ENCODE results near the gene ARHGEF3.

The ARHGEF3 gene

DNA sequence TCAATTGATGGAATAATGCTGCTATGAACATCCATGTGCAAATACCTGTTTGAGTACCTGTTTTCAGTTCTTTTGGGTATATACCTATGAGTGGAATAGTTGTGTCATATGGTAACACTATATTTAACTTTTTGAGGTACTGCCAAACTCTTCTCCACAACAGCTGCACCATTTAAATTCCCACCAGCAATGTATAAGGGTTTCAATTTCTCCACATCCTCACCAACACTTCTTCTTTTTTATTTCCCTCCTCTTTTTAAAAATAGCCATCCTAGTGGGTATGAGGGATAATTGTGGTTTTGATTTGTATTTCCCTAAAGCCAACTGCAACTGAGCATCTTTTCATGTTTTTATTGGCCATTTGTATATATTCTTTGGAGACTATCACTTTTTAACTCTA, 31.3 kb upstream of the ARHGEF3 start:
- Histone ChIP-seq H3K4me1 (ENCODE audit: control insufficient read depth, insufficient read depth, low read length) (peaks cover 25% of the 10 kb centered on the region), H3K9ac (ENCODE audit: low read length) (no peak overlapping the region), H3K27me3 (replicated peaks; ENCODE audit: control insufficient read depth, insufficient read depth, low read length) (no peaks in the 10 kb centered on the region), H3K36me3 (ENCODE audit: control insufficient read depth, insufficient read depth, low read length, severe bottlenecking) (no peaks in the 10 kb centered on the region), H3K4me3 (ENCODE audit: low read length) (no peak overlapping the region), H3K9me3 (ENCODE audit: control insufficient read depth, low read length) (no peaks in the 10 kb centered on the region)
- DNase-seq (ENCODE audit: low read depth), result no peak

DNA sequence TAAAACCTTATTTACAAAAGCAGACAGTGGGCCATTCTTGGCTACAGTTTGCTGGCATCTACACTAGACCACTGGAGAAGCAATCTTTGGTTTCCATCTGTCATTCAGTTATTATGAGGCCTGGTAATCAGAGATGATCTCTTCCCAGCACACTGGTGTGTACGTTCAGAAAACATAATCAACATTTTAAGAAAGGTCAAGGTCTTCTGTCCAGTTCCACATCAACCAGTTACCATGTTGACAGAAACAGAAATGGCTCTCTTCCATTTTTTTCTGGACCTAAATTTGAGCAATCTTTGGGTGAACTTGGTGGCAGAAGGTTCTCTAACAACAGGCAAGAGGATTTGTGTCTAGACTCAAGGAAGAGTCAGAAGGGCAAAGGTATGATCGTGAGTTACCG, 29.8 kb upstream of the ARHGEF3 start:
- Histone ChIP-seq H3K4me3 (ENCODE audit: low read length) (no peak overlapping the region), H3K27me3 (replicated peaks; ENCODE audit: control insufficient read depth, insufficient read depth, low read length) (no peaks in the 10 kb centered on the region)
- no peak for DNase-seq (ENCODE audit: low read depth)

DNA sequence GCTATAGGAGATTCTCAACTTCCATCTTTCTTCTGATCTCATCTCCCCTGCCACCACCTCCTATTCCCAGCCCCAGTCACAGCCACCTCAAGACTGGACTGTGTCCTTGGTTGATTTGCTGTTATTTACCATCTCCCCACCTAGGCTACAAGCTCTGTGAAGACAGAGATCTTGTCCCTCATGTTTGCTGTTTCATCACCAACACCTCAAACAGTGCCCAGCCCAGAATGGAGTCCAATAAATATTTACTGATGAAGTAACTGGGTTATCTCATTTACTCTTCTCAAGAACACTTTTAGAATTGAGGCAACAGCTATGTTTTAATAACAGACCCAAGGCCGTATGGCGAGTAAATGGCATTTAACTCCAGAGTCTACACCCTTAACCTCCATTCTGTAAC, 29.1 kb upstream of the ARHGEF3 start:
- no peaks in the 10 kb centered on the region for H3K27me3 ChIP-seq (replicated peaks; ENCODE audit: control insufficient read depth, insufficient read depth, low read length)
- H3K4me3 ChIP-seq (ENCODE audit: low read length), result no peak overlapping the region

More for the DNA sequence above, 29.8 kb upstream of the ARHGEF3 start:
- Histone ChIP-seq H3K36me3 (ENCODE audit: control insufficient read depth, insufficient read depth, low read length, severe bottlenecking) (no peaks in the 10 kb centered on the region), H3K9ac (ENCODE audit: low read length) (no peak overlapping the region), H3K9me3 (ENCODE audit: control insufficient read depth, low read length) (no peaks in the 10 kb centered on the region), H3K4me1 (ENCODE audit: control insufficient read depth, insufficient read depth, low read length) (peaks cover 20% of the 10 kb centered on the region)

DNA sequence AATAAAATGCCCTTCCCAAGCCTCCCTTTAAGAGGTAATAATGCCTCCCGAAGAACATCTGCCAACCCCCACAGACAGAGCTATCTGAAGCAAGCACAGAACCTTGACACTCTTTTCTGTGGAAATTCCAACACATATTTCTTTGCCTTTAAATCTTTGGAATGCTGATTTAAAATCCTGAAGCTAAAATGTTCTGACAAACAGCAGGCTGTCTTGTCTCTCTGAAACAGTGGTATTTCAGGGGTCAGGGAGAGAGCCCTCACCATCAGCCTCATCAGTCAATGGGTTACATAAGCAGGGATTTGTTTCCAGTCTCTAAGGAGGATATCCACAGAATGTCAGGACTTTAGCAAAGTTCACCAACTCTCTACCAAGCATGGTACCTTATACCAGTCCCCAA, 27.8 kb upstream of the ARHGEF3 start:
- H3K36me3 ChIP-seq (ENCODE audit: control insufficient read depth, insufficient read depth, low read length, severe bottlenecking), result no peaks in the 10 kb centered on the region
- peak; percentile 13 for DNase-seq (ENCODE audit: low read depth)
- peaks cover 7% of the 10 kb centered on the region for H3K4me1 ChIP-seq (ENCODE audit: control insufficient read depth, insufficient read depth, low read length)
- H3K4me3 ChIP-seq (ENCODE audit: low read length), result no peak overlapping the region
- no peaks in the 10 kb centered on the region for H3K9me3 ChIP-seq (ENCODE audit: control insufficient read depth, low read length)
- H3K9ac ChIP-seq (ENCODE audit: low read length), result no peak overlapping the region
- H3K27me3 ChIP-seq (replicated peaks; ENCODE audit: control insufficient read depth, insufficient read depth, low read length), result no peaks in the 10 kb centered on the region

More for the DNA sequence above, 29.1 kb upstream of the ARHGEF3 start:
- Histone ChIP-seq H3K9ac (ENCODE audit: low read length) (no peak overlapping the region), H3K36me3 (ENCODE audit: control insufficient read depth, insufficient read depth, low read length, severe bottlenecking) (no peaks in the 10 kb centered on the region), H3K9me3 (ENCODE audit: control insufficient read depth, low read length) (no peaks in the 10 kb centered on the region), H3K4me1 (ENCODE audit: control insufficient read depth, insufficient read depth, low read length) (peaks cover 13% of the 10 kb centered on the region)
- no peak for DNase-seq (ENCODE audit: low read depth)

DNA sequence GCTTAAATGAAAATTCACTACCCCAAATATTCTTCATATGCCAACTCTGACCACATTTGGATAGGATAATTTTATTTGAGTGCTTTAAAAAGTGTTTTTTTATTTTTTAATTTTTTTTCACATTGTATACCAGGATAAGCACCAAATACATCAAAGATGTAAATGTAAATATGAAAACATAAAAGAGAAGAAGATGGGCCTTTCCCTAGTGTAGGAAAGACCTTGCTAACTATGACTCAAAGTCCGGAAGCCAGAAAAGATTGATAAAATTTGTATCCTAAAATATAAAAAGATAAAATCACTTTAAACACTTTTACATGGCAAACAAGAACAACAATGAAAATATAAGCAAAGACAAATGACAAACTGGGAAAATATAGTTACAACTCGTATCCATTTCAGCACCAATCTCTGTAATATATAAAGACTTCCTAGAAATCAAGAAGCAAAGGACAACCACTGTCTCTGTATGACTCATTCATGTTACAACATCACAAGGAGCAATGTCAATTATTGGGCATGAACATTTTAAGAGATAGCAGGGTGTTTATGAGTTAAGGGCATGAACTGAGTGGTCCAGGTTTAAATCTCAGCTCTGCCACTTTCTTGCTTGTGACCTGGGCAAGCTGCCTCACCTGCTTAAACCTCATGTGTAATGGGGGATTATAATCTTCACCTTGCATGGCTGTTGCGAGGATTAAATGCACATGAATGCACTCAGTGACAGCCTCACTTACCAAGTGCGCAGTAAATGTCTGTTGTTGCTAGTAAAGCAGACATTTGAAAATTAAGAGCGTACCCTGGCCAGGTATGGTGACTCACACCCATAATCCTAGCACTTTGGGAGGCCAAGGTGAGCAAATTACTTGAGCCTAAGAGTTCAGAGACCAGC, 25.3 kb upstream of the ARHGEF3 start:
- Histone ChIP-seq H3K4me1 (ENCODE audit: control insufficient read depth, insufficient read depth, low read length) (peaks cover 17% of the 10 kb centered on the region), H3K36me3 (ENCODE audit: control insufficient read depth, insufficient read depth, low read length, severe bottlenecking) (no peaks in the 10 kb centered on the region), H3K9me3 (ENCODE audit: control insufficient read depth, low read length) (no peaks in the 10 kb centered on the region), H3K27me3 (replicated peaks; ENCODE audit: control insufficient read depth, insufficient read depth, low read length) (no peaks in the 10 kb centered on the region), H3K9ac (ENCODE audit: low read length) (no peak overlapping the region), H3K4me3 (ENCODE audit: low read length) (no peak overlapping the region)
- DNase-seq (ENCODE audit: low read depth), result peak; percentile 34

DNA sequence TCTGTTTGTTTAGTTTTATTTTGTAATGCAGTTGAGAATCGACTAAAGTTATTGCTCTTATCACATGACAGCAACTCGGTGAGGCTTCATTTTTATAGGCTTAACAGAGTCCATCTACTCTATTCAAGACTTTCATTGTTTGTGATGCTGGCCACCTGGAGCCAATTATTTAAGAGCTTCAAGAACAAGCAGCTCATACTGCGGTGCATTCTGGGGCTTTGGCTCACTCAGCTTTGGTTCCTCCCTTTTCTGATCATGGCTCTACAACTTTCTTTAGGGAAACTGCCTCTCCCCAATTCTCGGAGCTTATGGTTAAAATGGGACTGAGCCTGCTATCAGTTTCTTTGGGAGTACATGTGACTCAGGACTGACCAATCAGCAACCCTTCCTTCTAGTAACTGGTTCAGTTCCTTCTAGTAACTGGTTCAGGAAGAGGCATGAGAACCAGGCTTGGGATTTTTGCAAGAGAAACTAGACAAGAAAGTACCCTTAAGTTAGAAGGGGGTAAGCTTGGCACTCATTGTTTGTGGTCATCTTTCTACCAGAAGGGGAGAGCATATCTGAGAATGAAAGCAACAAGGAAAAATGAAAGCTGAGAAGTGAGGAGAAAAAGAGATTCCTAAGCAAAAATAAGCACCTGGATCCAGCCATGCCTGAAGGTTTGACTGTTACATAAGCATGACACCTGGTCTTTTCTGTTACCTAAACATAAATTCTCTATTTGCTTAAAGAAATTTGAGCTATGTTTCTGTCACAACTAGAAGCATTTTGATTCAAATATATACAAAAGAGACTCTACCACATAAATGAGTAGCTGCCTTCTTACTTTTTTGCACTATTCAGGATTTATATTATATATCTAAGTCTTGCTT, 24.1 kb upstream of the ARHGEF3 start:
- DNase-seq (ENCODE audit: low read depth), result no peak
- Histone ChIP-seq H3K9ac (ENCODE audit: low read length) (no peak overlapping the region), H3K36me3 (ENCODE audit: control insufficient read depth, insufficient read depth, low read length, severe bottlenecking) (no peaks in the 10 kb centered on the region), H3K27me3 (replicated peaks; ENCODE audit: control insufficient read depth, insufficient read depth, low read length) (no peaks in the 10 kb centered on the region), H3K9me3 (ENCODE audit: control insufficient read depth, low read length) (no peaks in the 10 kb centered on the region), H3K4me1 (ENCODE audit: control insufficient read depth, insufficient read depth, low read length) (peaks cover 17% of the 10 kb centered on the region), H3K4me3 (ENCODE audit: low read length) (no peak overlapping the region)

DNA sequence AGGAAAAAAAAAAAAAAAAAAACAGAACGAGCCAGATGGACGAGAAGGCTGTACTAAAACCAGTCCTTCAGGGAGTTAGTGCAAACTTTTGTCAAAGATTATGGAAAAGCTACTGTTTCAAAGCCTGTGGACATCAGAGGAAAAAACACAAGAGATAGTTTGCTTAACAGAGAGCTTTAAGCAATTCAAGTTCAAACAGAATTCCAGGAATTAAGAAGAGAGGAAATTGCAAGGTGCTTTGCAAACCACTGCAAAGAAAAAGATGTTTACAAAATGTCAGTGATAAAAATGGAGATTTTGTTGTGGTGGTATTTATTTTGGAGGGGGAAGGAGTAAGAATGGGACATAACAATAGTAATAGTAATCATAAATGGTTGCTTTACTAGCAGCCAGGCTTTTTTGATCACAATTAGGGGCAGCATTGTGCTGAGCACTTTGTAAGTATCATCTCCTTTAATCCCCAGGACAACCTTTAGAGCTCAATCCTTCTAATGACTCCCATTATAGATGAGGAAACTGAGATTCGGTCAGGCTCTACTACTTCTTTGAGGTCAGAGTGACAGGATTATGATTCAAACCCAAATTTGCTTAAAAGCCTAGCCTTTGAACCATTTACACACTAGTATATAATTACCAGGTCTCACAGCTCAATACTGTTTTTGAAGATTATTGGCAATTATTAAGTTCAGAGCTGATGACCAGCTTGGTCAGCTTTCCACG, 22.4 kb upstream of the ARHGEF3 start:
- H3K9me3 ChIP-seq (ENCODE audit: control insufficient read depth, low read length), result no peaks in the 10 kb centered on the region
- no peak overlapping the region for H3K9ac ChIP-seq (ENCODE audit: low read length)
- no peak overlapping the region for H3K4me3 ChIP-seq (ENCODE audit: low read length)
- H3K27me3 ChIP-seq (replicated peaks; ENCODE audit: control insufficient read depth, insufficient read depth, low read length), result no peaks in the 10 kb centered on the region
- H3K4me1 ChIP-seq (ENCODE audit: control insufficient read depth, insufficient read depth, low read length), result peaks cover 14% of the 10 kb centered on the region
- no peaks in the 10 kb centered on the region for H3K36me3 ChIP-seq (ENCODE audit: control insufficient read depth, insufficient read depth, low read length, severe bottlenecking)
- no peak for DNase-seq (ENCODE audit: low read depth)

DNA sequence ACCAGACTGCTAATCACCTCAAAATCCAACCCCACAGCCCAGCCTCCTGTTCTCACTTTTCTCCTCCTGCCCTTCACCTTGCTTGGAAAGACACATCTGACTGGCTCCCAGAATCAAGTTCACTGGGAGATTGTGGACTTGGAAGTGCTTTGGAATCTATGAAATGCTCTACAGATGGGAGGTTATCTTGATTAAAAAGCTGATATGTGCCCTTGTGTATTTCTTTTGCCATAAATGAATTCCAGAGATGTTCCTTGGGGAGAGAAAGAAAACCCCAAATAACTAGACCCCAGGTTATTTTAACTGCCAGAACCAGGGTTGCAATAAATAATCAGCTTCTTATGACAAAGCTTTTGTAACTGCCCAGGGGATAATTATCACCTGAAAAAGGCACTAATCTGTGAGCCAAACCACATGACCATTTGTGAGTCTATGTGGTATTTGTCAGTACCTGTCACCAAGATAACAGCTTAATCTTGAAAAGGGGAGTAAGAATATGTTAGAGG, 21.7 kb upstream of the ARHGEF3 start:
- Histone ChIP-seq H3K9me3 (ENCODE audit: control insufficient read depth, low read length) (no peaks in the 10 kb centered on the region), H3K36me3 (ENCODE audit: control insufficient read depth, insufficient read depth, low read length, severe bottlenecking) (no peaks in the 10 kb centered on the region), H3K27me3 (replicated peaks; ENCODE audit: control insufficient read depth, insufficient read depth, low read length) (no peaks in the 10 kb centered on the region), H3K9ac (ENCODE audit: low read length) (no peak overlapping the region), H3K4me1 (ENCODE audit: control insufficient read depth, insufficient read depth, low read length) (peaks cover 14% of the 10 kb centered on the region), H3K4me3 (ENCODE audit: low read length) (no peak overlapping the region)
- DNase-seq (ENCODE audit: low read depth), result no peak

DNA sequence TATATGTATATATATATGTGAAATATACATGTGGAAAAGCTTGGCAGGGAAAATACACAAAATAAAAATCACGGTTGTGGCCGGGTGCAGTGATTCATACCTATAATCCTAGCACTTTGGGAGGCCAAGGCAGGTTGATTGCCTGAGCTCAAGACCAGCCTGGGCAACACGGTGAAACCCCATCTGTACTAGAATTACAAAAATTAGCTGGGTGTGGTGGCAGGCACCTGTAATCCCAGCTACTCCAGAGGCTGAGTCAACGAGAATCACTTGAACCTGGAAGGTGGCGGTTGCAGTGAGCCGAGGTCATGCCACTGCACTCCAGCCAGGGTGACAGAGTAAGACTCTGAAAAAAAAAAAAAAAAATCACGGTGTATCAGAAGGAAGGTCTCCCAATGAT, 20.8 kb upstream of the ARHGEF3 start:
- H3K4me3 ChIP-seq (ENCODE audit: low read length), result no peak overlapping the region
- no peaks in the 10 kb centered on the region for H3K27me3 ChIP-seq (replicated peaks; ENCODE audit: control insufficient read depth, insufficient read depth, low read length)
- H3K9me3 ChIP-seq (ENCODE audit: control insufficient read depth, low read length), result no peaks in the 10 kb centered on the region
- no peak for DNase-seq (ENCODE audit: low read depth)
- no peak overlapping the region for H3K9ac ChIP-seq (ENCODE audit: low read length)
- no peaks in the 10 kb centered on the region for H3K36me3 ChIP-seq (ENCODE audit: control insufficient read depth, insufficient read depth, low read length, severe bottlenecking)
- H3K4me1 ChIP-seq (ENCODE audit: control insufficient read depth, insufficient read depth, low read length), result peaks cover 14% of the 10 kb centered on the region

DNA sequence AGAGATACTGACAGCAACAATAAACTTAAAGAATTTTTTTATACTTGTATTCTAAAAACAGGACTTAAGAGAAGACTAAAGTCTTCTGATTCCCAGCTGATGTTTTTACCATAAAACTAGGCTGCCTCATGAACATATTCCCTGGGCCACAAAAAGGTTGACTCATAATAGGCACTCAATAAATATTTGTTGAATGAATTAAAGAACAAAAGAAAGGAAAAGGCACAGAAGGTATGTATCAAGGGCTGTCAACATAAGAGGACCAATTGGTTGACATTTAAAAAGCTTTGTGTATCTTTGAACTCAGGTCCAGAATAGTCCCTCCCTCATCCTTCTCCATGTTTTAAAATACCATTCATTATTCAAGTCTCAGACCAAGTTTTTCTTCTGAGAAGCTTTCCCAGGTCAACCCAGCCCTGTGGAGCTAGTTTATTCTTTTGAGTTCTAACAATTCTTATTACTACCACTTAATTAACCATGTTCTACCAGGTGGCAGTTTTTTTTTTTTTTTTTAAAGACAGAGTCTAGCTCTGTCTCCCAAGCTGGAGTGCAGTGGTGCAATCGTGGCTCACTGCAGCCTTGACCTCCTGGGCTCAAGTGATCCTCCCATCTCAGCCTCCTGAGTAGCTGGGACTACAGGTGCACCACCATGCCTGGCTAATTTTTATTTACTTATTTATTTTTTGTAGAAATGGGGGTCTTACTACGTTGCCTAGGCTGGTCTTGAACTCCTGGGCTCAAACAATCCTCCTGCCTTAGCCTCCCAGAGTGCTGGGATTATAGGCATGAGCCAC, 17.5 kb upstream of the ARHGEF3 start:
- Histone ChIP-seq H3K27me3 (replicated peaks; ENCODE audit: control insufficient read depth, insufficient read depth, low read length) (no peaks in the 10 kb centered on the region), H3K36me3 (ENCODE audit: control insufficient read depth, insufficient read depth, low read length, severe bottlenecking) (no peaks in the 10 kb centered on the region), H3K9ac (ENCODE audit: low read length) (no peak overlapping the region), H3K4me1 (ENCODE audit: control insufficient read depth, insufficient read depth, low read length) (peaks cover 10% of the 10 kb centered on the region), H3K4me3 (ENCODE audit: low read length) (no peak overlapping the region), H3K9me3 (ENCODE audit: control insufficient read depth, low read length) (no peaks in the 10 kb centered on the region)
- no peak for DNase-seq (ENCODE audit: low read depth)

All from adipocyte (in vitro differentiated cells).